Measurements from ENCODE around the gene OR10A6. TPM values are rescaled to one million over a fixed set of nuclear protein-coding genes. Genes with fewer than 3 reads are reported as not detected.

OR10A6 gene
- total RNA-seq, 4 donors from 2014 or later = not detected

GRCh38 chr11:7882860-7883259 is 48.2 kb downstream of the OR10A6 start:
- no peak overlapping the region for H3K4me3 ChIP-seq
- no peak for DNase-seq
- no peaks in the 10 kb centered on the region for H3K4me1 ChIP-seq
- TF ChIP-seq POLR2A (IDR thresholded peaks at IDR 0.05) (no peak), CTCF (IDR thresholded peaks at IDR 0.05 in 4 of 5, conservative IDR thresholded peaks at IDR 0.05 in 1 of 5) (no peak)
- H3K36me3 ChIP-seq = no peaks in the 10 kb centered on the region
- no peaks in the 10 kb centered on the region for H3K27me3 ChIP-seq
- H3K27ac ChIP-seq = no peak overlapping the region
- in situ Hi-C loops (cut with MboI; ENCODE audit: low sequenced_read_pairs in 4 of 4) (no loop called here), intact Hi-C loops (cut with DNase I; ENCODE audit: low total_unique reads) (no loop called here)
- ATAC-seq = no peak
- no peaks in the 10 kb centered on the region for H3K9me3 ChIP-seq

Other genes with a start within 250 kb of the OR10A6 start
- not detected for gene OVCH2, start 224.8 kb downstream of the OR10A6 start, total RNA-seq
- not detected for gene OR5P2, start 134.3 kb downstream of the OR10A6 start, total RNA-seq
- gene OR5P3, start 100.4 kb downstream of the OR10A6 start, total RNA-seq = not detected
- not detected for gene OR10A3, start 10.4 kb upstream of the OR10A6 start, total RNA-seq
- gene NLRP10, start 34.2 kb upstream of the OR10A6 start, total RNA-seq = not detected
- gene EIF3F, start 56.1 kb upstream of the OR10A6 start, total RNA-seq = 100 to 1,000 TPM; 187 to 303 (median 239) TPM
- 1 to 10 TPM in 2 of 4 donors, under 1 TPM in 2; 0.71 to 1.2 (median 1.1) TPM for gene TUB, start 149.9 kb upstream of the OR10A6 start, total RNA-seq
- 1 to 10 TPM; 2.2 to 7.1 (median 4.1) TPM for gene RIC3, start 237.8 kb upstream of the OR10A6 start, total RNA-seq

All from gastrocnemius medialis (tissue), 4 donors.